HG02588 (cell line): ENCODE data around the gene ADCY4.
"Not testable (repeated sequence)": the region's sequence is repeated elsewhere in the genome, so short reads cannot be mapped to it uniquely, and the experiment has no call there.

Experiments used
- ATAC-seq: cut with Tn5 transposase; IDR thresholded peaks from one replicate; pipeline ENCODE4 v1.9.1; 2021; ENCODE audit warnings: mild to moderate bottlenecking, moderate library complexity; ENCODE audit not compliant: unreplicated experiment

The ADCY4 gene

DNA sequence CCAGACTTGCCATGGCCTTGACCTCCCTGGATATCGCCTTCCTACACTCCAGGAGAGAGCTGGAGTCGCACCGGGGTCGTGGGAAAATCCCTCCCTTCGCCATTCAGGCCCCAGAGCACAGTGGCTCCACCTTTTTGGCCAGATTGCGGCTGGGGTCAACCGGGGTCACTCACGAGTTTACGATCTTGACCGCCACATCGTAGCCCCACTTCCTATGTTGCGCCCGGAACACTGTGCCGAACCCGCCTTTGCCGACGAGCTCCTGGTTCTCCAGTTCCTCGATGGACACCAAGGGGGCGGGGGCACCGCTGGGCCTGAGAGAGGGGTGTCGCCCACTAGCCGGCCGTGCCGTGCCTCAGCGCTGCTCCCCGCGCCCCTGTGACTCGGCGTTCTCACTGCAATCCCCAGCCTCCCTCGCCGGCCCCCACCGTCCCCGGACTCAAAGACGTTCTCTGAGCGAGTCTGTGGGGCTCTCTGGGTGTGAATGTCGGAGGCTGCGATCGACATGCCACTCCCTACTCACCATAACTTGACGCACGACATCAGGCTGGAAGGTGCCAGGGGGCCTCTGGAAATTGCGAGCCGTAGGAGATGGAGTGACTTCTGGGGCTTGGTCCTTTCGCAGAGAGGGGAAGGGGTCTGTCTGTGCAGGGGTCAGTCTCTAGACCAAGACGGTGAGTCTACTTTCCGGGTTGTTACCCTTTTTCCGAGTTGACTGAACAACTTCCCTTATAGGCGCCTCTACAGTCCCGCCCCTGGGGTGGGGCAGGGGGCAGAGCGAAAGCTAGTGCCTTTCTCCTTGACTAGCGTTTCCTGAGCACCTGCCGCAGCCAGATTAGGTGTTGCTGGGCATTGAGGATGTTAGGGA, 4.6 kb upstream of the ADCY4 start, which contains the start of gene RIPK3:
Gene RIPK3, minus strand, starts transcription at position 708 of the 868 bp plus-strand sequence. Its CDS starts 165 bp downstream, at position 543.
- ATAC-seq: peak; percentile 82

DNA sequence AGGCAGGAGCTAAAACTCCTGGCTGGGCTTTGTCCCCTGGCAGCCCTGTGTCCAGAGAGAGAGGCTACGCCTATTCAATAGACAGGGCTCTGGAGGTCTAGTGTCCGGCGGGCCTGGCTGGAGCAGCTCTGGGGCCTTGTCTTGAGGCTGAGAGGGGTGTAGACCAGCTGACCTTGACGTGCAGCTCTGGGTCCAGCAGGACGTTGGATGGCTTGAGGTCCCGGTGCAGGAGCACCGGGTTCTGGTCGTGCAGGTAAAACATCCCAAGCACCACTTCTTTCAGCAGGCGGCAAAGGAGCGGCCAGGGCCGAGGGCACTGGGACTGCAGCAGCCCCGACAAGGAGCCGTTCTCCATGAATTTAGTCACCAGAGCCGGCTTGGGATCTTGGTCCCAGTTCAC, 4.0 kb upstream of the ADCY4 start:
- no peak for ATAC-seq

DNA sequence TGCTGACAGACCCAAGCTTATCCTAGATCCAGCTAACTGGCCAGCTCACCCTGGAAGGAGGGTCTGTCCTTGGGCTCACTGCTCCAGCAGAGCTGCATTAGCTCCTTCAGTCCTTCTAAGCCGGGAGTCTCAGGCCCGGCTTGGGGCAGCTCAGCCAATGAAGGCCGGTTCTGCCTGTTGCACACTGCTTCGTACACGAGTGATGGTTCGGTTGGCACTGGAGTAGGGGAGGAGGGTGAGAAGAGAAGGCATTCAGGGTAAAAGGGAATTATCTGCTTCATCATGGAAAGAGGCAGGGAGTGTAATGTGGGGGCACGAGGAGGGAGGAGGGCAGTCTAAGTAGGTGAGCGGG, 2.9 kb upstream of the ADCY4 start:
- ATAC-seq: no peak

DNA sequence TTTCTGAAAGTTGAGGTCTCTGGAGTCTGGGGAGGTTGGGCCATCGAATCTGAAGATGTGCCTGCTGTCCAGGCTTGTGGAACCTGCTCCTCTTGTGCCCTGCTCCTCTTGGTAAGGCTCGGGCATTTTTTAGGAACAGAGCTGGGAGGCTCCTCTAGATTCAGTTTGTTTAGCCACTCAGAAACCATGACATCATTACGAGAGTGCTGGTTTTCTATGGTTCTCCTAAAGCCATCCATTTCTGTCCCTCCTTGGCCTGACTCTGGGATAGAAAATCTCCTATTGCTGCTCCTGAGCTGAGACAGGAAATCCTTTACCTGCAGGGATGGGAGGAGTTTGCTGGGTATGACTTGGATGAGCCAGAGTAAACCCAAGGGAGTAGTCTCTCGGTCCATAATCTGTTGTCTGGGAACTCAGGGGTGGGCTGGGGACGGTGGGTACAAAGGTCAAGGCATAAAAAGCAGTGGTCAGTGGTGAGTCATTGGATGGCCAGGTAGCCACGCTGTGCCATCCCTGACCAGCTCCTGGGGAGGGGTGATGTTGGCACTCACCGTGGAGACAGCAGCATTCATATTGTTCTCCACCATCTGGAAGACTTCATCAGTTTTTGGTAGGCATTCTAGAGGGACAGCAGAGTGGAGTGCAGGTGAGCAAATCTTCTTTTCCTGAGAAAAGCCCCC, 2.4 kb upstream of the ADCY4 start:
- ATAC-seq: no peak

DNA sequence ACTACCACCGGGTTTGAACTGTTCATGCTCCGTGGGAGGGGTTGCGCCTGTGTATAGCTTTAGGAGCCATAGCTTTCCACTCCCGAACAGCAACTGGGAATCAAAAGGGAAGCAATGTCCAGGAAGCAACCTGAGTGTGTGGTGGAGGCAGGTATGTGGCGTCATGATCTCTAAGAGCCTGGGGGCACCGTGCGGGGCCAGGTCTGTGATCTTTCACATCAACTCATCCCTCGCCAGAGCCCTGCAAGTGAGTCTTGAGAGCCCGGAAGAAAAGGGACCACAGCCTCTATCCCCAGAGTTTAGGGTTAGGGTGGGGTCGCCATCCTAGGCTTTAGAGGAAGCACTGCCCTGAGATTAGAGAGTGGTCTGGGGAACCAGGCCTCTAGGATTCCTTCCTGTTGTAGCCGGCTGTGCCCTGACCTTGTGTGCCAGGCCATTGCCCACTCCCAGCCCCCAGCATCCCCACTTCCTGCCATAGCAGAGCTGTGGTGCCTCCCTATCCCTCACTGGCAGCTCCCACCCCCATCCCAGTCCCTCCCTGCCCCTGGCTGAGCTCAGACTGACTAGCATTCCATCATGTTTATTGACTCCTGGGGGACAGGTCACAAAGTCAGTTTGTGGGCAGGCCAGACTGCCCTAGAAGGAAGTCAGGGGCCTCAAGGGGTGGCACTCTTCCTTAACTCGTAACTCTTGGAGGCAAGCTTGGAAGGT, 745 bp upstream of the ADCY4 start:
- ATAC-seq: no peak

DNA sequence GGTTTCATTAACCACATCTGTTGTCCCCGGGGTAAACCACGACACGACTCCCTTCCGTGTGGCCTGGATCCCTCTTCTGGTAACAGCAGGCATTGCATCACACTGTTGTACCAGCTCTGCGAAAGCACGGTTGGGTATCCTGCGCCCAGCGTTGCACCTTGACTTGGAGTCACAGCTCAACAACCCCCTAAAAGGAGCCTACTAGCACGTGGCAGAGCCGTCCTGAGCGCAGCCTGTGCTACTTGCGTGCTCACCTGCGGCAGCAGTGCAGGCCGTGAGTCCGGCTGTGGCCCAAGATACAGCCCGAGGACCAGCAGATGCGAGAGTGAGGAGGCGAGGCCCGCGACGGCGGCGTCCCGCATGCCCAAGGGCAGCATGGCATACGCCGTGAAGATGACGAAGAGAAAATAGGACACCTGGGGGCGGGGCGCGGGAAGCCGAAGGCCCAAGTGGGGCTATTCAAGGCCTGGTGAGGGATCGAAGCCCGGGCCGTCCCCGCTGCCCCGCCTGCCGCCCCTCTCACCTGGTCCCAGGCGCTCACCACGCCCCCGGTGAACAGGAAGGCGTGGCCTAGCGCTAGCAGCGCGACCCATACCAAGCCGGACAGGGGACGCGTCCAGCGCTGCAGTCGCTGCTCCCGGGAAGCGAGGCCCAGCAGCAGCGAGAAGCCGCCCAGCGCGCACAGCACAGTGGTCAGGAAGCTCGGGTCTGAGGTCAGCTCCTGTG, 2.4 kb downstream of the ADCY4 start:
- no peak for ATAC-seq

DNA sequence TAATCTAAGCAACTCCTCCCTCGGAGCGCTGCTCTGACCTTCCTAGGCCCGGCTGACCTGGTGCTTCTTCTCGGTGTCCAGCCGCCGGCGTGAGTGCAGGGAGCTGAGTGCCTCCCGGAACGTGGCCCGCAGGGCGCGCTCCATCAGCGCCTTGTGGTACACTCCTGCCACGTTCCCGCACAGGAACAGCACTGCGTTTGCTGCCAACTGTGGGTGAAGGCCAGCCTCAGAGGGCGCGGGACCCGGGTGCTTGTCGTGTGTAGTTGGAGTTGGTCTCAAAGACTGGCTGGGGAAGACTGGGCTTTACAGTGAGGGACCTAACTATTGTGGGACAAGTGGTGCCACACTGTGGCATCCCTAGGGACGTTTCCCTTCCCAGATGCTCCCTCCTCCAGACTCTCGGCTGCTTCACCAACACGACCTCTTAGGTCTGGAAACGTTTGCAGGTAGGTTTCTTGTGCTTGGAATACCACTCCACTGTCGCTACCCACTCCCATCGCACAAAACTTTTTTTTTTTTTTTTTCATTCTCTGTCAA, 3.1 kb downstream of the ADCY4 start:
- no peak for ATAC-seq

DNA sequence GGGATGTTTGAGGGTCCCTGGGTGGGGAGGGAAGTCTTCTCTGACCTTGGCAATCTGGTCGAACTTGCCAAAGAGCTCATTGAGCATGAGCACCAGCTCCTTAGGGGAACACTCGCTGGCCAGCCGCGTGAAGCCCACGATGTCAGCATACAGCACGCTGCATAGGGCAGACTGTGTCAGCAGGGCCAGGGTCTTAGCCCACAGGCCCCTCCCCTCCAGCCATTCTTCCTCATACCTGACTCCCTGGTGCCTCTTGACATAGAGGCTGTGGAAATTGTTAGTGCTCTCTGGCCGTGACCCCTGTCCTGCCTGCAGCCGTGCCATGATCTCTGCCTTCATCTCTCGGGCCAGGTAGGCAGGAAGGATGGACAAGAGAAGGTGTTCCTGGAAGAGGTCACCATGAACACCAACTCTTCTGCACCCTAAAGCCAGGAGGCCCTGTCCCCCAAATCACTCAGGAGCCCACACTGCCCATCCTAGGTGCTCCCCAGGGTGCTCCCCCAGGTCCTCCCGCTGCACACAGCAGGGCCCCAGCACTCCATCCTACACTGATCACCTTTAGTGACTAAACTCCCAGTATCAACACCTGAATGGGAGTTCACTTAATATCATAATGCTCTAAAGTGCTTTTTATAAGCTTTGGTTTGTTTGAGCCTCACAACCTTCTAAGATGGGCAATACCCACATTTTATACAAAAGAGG, 3.7 kb downstream of the ADCY4 start:
- no peak for ATAC-seq

DNA sequence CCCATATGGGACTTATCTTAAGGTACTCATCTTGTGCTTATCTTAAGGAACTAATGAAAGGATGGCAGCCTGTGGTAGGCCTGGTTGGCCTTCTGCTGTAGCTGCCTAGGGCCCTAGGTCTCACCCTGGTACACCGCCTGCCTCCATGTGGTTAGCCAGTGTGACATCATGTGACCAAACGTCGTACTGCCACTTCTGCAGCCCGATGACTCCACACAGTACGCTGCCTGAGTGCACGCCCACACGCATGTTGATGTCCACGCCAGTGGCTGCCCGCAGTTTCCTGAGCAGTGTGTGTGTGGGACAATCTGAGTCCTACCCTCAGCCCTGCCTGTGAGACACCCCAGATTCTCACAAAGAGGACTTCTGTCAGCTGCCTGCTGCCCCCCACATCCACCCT, 5.1 kb downstream of the ADCY4 start:
- no peak for ATAC-seq

DNA sequence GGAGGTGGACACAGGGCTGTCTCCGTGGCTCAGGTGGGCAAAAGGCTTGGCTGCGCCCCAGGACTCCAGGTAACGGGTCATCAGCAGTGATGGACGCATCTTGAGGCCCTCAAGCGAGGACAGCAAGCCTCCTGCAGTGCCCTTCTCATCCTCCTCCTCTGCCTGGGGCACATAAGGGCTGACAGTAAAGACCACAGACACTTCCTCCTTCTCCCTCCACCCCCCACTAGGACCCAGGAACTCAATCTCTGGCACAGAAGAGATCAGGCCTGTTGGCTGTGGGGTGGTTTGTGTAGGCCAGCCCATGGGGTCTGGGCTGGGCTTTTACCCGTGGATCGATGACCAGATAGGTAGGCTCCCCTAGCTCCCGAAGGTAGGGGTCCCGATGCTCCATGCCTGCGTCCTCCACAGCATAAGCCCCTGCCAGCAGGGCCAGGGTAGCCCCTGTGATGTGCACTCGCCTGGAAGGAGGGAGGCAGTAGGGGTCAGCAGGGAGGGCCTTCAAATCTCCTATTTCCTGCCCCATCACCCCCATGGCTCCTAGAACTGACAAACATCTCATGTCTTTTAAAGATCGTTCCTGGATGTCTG, 5.7 kb downstream of the ADCY4 start:
- ATAC-seq: no peak

DNA sequence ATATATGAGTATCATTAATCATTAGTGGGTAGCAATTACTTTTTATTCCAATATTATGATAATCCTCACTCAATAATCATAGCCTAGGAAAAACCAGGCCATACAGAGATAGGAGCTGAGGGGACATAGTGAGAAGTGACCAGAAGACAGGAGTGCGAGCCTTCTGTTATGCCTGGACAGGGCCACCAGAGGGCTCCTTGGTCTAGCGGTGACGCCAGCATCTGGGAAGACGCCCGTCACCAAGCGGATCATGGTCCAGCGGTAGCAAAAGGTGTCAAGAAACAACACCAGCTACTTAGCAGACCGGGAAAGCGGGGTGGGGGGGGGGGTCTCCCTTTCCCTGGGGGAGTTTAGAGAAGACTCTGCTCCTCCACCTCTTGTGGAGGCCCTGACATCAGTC, 7.0 kb downstream of the ADCY4 start:
- not testable (repeated sequence) for ATAC-seq

DNA sequence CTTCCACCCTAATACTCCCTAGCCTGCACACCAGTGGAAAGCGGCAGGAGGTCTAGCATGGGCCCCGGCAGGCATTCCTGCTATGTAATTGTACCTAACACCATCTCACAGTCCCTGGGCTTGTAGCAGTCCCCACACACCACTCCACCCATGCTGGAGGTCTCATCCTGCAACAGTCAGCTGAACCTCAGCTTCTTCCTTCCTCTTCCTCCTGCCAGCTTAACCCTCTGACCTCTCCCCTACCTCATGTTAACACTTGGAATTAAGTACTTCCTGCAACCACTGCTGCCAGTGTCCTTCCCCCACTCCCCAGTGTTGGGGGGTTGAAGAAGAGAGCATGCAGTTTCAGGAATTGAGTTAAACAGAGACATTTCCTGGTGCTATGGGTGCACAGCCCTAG, 7.6 kb downstream of the ADCY4 start:
- ATAC-seq: no peak

DNA sequence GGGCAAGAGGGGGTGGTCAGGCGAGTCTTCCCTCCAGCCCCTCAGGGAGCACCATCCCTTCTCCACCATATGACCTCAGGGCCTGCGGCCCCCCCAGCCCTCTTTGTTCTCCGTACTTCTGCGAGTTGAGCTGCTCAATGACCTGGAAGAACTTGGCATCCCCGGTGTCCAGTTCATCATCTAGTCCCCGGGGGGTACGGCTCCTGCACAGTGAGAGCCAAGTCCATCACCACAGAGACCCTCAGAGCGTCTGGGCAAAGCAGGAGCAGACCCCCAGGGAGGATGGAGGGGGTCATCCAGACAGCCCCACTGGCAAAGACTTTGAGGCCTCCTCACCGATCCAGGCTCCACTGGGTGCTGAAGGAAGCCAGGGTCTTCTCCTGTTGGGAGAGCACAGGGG, 8.9 kb downstream of the ADCY4 start:
- no peak for ATAC-seq

DNA sequence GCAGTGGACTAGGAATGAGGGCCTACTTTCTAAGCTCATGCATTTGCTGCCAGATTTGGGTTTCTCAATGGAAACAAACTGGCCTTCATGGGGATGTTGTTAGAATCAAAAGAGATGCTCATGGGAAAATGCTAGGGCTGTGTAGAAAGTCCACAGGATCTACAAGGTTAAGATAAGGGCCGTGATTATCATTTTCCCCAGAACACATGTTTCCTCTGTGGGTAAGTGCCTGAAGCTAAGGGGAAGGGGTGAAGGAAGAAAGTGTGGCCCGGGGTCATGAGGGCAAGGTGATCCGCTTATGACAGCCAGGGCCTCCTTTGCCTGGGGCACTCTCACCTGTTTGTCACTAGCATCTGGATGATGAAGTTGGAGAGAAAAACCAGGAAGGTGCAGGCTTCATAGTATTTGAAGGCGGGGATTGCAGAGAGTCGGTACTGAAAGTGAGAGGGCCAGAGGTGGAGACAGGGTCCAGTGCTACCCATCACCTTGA, 9.8 kb downstream of the ADCY4 start:
- ATAC-seq: no peak

DNA sequence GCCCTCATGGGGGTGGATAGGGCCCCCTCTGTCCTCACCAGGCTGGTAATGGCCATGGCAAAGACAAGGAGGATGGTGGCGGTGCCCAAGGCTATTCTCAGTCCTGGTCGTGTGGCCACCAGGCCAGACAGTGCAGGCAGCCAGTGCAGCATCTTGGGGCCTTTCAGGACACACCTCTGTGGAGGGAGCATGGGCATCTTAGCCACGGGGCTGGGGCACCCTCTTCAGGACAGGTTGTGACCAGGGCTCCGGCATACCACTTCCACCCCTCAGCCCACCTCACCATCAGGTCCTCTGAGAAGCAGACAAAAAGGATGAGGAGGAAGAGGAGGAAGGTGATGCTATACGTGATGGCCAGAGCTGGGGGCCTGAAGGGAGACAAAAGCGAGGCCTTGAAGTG, 10.8 kb downstream of the ADCY4 start:
- no peak for ATAC-seq

DNA sequence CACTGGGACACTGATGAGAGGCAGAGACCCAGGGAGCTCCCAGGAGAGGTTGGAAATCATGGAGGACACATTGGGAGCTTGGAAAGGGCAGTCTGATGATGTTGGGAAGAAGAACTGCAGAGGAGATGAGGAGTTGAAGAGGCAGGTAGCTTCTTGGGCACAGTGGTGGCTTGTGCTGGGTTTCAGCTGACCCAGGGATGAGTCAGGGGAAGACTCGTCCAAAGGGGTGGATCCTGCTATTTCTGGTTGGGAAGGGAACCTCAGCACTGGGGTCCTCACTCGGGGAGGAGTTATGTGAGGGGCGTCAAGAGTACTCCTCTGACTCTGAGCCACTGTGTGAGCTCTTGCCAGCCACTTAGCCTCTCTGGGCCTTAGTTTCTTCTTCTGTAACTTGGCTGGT, 11.5 kb downstream of the ADCY4 start:
- ATAC-seq: no peak

DNA sequence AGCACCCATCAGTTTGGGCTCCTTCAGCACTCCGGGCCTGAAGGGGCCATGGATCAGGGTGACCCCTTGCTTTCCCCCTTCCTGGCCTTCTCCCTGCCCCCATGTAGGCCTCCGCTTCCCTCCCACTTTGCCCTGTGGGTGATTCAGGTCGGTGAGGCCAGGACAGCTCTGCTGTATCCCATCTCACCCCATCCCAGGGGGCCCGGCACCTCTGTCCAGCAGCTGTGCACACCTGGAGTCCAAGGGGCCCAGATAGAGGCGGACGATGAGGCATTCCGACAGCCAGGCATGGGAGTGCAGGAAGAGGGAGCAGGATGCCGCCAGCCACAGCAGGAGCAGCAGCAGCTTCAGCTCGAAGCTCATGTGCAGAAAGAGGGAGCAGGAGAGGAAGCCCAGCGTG, 12.2 kb downstream of the ADCY4 start:
- ATAC-seq: no peak

DNA sequence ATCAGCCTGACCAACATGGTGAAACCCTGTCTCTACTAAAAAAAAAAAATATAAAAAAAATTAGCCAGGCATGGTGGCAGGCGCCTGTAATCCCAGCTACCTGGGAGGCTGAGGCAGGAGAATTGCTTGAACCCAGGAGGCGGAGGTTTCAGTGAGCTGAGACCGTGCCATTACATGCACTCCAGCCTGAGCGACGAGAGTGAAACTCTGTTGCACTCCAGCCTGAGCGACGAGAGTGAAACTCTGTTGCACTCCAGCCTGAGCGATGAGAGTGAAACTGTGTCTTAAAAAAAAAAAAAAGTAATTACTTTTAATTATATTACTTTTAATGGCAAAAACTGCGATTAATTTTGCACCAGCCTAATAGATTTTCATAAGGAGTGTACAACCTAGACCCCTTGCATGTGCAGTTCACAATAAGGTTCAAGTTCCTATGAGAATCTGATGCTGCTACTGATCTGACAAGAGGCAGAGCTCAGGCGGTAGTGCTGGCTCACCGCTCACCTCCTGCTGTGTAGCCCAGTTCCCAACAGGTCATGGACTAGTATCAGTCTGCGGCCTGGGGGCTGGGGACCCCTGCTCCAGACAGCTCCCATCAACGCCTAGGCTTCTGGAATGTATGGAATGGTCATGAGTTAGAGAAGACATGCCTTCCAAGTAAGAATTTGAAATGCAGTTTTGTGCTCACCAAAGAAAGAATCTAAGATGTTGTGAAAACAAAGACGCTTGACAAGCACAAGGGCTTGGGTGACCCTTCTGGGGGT, 13.5 kb downstream of the ADCY4 start:
- no peak for ATAC-seq
